Measurements from ENCODE around the gene CCIN. TPM values are rescaled to one million over a fixed set of nuclear protein-coding genes. Genes with fewer than 3 reads are reported as not detected.
A peak's percentile ranks its signal among the peaks of the same experiment; 100 is the strongest.

Gene CCIN
- total RNA-seq, 1 donor from 2014 or later: not detected

DNA sequence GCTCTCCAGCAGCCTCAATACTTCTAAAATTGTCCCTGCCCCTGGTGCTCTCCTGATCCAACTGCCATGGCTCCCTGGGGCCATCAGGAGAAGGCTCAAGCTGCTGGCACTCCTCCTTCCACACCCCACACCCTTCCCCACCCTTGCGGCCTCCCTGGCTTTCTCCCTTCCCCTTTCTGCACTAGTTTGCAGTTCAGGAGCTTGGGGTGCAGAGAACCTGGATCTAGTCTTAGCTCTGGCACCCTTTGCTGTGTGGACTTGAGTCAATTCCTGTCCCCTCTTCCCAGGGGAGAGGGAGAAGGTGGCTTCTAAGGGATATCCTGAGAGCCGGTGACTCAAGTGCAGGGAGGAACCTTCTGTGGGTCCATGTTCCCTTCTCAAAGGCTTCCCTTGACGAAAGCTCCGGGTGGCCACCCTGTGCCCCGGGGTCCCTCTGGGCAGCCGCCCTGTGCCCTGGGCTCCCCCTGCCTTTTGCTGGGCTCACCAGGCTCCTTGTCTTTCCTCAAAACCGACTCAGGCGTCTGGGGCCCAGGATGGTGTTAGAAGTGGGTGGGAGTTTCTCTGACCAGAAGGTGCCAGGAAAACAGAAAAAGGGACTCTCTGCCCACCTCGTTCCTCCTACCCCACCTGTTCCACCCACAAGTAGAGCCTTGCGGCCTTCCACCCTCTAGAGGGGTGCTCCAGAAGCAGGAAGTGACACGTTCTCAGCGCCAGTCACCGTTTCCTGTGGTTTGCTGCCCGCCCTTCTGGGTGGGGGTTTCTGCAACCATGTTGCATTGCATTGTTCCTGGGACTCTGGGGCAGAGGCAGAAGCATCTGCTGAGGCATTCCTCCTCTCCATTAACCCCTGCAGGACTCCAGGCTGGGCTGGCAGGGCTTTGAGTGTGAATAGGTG is 17.6 kb upstream of the CCIN start:
- no peak for DNase-seq (ENCODE audit: low read depth, low spot score)
- Mint-ChIP-seq H3K27me3 (ENCODE audit: low read depth) (no peaks in the 10 kb centered on the region), H3K4me1 (peaks cover 10% of the 10 kb centered on the region), H3K9me3 (no peaks in the 10 kb centered on the region), H3K36me3 (ENCODE audit: low read depth) (peaks cover 5% of the 10 kb centered on the region), H3K27ac (ENCODE audit: unreplicated experiment) (peak overlapping the region; percentile 92), H3K4me3 (no peak overlapping the region)
- TF ChIP-seq, protein P1, sequence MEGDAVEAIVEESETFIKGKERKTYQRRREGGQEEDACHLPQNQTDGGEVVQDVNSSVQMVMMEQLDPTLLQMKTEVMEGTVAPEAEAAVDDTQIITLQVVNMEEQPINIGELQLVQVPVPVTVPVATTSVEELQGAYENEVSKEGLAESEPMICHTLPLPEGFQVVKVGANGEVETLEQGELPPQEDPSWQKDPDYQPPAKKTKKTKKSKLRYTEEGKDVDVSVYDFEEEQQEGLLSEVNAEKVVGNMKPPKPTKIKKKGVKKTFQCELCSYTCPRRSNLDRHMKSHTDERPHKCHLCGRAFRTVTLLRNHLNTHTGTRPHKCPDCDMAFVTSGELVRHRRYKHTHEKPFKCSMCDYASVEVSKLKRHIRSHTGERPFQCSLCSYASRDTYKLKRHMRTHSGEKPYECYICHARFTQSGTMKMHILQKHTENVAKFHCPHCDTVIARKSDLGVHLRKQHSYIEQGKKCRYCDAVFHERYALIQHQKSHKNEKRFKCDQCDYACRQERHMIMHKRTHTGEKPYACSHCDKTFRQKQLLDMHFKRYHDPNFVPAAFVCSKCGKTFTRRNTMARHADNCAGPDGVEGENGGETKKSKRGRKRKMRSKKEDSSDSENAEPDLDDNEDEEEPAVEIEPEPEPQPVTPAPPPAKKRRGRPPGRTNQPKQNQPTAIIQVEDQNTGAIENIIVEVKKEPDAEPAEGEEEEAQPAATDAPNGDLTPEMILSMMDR (conservative IDR thresholded peaks at IDR 0.05): no peak

DNA sequence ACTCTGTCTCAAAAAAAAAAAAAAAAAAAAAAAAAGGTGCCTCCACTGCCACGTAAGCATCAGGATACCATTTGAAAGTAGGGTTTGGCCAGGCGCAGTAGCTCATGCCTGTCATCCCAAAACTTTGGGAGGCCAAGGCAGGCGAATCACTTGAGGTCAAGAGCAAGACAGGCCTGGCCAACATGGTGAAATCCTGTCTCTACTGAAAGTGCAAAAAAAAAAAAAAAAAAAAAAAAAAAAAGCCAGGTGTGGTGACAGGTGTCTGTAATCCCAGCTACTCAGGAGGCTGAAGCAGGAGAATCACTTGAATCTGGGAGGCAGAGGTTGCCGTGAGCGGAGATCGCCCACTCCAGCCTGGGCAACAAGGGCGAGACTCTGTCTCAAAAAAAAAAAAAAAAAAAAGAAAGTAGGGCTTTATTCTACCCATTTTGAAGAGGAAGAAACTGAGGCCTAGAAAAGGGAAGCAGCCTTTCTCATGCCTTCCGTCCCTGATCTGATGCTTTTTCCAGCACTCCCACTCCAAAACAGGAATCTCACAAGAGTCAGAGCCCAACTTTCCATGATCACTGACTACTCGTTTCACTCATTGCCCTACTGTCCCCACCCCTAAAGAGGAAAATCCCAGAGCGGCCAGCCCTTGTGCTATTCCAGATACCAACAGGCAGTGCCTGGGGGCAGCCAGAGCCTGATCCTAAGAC is 16.3 kb upstream of the CCIN start:
- Mint-ChIP-seq H3K4me1 (peaks cover 10% of the 10 kb centered on the region), H3K4me3 (no peak overlapping the region), H3K27me3 (ENCODE audit: low read depth) (no peaks in the 10 kb centered on the region), H3K36me3 (ENCODE audit: low read depth) (peaks cover 7% of the 10 kb centered on the region), H3K27ac (ENCODE audit: unreplicated experiment) (no peak overlapping the region), H3K9me3 (no peaks in the 10 kb centered on the region)
- TF ChIP-seq, protein P1 (conservative IDR thresholded peaks at IDR 0.05): no peak
- DNase-seq (ENCODE audit: low read depth, low spot score): no peak

DNA sequence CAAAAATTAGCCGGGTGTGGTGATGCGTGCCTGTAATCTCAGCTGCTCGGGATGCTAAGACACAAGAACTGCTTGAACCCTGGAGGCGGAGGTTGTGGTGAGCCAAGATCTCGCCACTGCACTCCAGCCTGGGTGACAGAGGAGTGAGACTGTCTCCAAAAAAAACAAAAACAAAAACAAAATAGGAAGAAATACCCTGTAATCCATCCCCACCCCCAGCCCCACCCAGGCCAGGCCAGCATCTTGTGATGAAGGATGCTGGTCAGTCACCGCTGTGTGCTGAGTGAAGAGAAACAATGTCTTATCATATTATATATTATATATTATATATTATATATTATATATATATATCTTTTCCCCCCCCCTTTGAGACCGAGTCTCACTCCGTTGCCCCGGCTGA is 15.4 kb upstream of the CCIN start:
- Mint-ChIP-seq H3K4me1 (peaks cover 10% of the 10 kb centered on the region), H3K4me3 (no peak overlapping the region), H3K9me3 (peaks cover 5% of the 10 kb centered on the region), H3K27me3 (ENCODE audit: low read depth) (no peaks in the 10 kb centered on the region), H3K27ac (ENCODE audit: unreplicated experiment) (no peak overlapping the region), H3K36me3 (ENCODE audit: low read depth) (peaks cover 14% of the 10 kb centered on the region)
- no peak for DNase-seq (ENCODE audit: low read depth, low spot score)
- TF ChIP-seq, protein P1 (conservative IDR thresholded peaks at IDR 0.05): no peak

DNA sequence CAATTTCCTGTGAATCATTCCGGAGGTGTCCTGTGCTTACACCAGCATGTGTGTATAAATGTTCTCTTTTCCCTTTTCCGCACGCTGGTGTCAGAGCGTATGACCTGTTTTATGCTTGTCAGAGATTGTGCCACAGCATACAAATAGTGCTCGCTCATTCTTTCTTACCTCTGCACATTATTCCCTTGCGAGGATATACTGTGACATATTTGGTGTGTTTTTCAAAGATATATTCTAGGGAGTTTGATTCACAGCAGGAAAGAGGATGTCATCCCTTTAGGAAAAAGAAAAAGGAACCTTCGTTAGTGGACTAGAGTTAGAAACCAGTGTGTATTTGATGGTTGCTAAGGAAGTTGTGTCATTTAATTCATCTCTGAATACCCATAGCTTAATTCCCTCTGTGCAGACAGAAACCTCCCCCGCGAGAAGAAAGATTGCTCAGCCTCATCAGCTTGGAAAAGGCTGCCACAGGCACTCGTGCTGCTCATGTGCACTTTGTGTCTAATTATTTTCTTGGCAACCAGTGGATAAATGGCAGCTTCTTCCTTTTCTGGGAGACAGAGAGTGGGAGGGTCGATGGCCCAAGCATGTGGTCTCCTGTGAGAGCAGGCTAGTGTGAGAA is 14.7 kb upstream of the CCIN start:
- Mint-ChIP-seq H3K9me3 (peaks cover 5% of the 10 kb centered on the region), H3K27me3 (ENCODE audit: low read depth) (no peaks in the 10 kb centered on the region), H3K4me3 (no peak overlapping the region), H3K4me1 (peaks cover 10% of the 10 kb centered on the region), H3K27ac (ENCODE audit: unreplicated experiment) (peak overlapping the region; percentile 68), H3K36me3 (ENCODE audit: low read depth) (peaks cover 14% of the 10 kb centered on the region)
- TF ChIP-seq, protein P1 (conservative IDR thresholded peaks at IDR 0.05): no peak
- no peak for DNase-seq (ENCODE audit: low read depth, low spot score)

DNA sequence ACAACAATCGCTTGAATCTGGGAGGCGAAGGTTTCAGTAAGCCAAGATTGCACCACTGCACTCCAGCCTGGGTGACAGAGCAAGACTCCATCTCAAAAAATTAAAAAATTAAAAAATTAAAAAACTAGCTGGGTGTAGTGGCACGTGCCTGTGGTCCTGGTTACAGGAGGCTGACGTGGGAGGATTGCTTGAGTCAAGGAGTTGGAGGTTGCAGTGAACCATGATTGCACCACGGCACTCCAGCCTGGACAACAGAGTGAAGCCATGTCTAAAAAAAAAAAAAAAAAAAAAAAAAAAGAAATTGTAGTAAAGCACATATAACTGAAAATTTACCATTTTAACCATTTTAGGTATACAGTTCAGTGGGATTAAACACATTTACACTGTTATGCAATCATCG is 13.1 kb upstream of the CCIN start:
- Mint-ChIP-seq H3K4me1 (peaks cover 10% of the 10 kb centered on the region), H3K36me3 (ENCODE audit: low read depth) (peaks cover 14% of the 10 kb centered on the region), H3K4me3 (no peak overlapping the region), H3K27ac (ENCODE audit: unreplicated experiment) (no peak overlapping the region), H3K27me3 (ENCODE audit: low read depth) (no peaks in the 10 kb centered on the region), H3K9me3 (peaks cover 5% of the 10 kb centered on the region)
- no peak for DNase-seq (ENCODE audit: low read depth, low spot score)
- TF ChIP-seq, protein P1 (conservative IDR thresholded peaks at IDR 0.05): no peak

Measured in neural crest cell (in vitro differentiated cells).